BLaER1 (cell line): ENCODE results near the gene TKFC.
A peak's percentile ranks its signal among the peaks of the same experiment; 100 is the strongest.

ENCODE experiments used
- H3K27ac ChIP-seq: shearing (Covaris generic); formaldehyde crosslinking; 2 replicates; pipeline ENCODE4 v1.8.1; 2022
- H3K27me3 ChIP-seq: shearing (Covaris generic); formaldehyde crosslinking; 2 replicates; pipeline ENCODE4 v1.8.1; 2022
- H3K36me3 ChIP-seq: shearing (Covaris generic); formaldehyde crosslinking; 2 replicates; pipeline ENCODE4 v1.8.1; 2022
- H3K4me1 ChIP-seq: shearing (Covaris generic); formaldehyde crosslinking; 2 replicates; pipeline ENCODE4 v1.8.1; 2022
- H3K4me2 ChIP-seq: shearing (Covaris generic); formaldehyde crosslinking; 2 replicates; pipeline ENCODE4 v1.8.1; 2022
- H3K4me3 ChIP-seq: shearing (Covaris generic); formaldehyde crosslinking; 2 replicates; pipeline ENCODE4 v1.8.1; 2022
- H3K9ac ChIP-seq: shearing (Covaris generic); formaldehyde crosslinking; 2 replicates; pipeline ENCODE4 v1.8.1; 2022
- H3K9me3 ChIP-seq: shearing (Covaris generic); formaldehyde crosslinking; 2 replicates; pipeline ENCODE4 v1.8.1; 2022
- H4K20me1 ChIP-seq: shearing (Covaris generic); formaldehyde crosslinking; 2 replicates; pipeline ENCODE4 v1.8.1; 2022
- Cebpa-rat ChIP-seq: shearing (Covaris generic); IDR thresholded peaks from 2 replicates; pipeline ENCODE4 v1.8.1; 2022

The TKFC gene

DNA sequence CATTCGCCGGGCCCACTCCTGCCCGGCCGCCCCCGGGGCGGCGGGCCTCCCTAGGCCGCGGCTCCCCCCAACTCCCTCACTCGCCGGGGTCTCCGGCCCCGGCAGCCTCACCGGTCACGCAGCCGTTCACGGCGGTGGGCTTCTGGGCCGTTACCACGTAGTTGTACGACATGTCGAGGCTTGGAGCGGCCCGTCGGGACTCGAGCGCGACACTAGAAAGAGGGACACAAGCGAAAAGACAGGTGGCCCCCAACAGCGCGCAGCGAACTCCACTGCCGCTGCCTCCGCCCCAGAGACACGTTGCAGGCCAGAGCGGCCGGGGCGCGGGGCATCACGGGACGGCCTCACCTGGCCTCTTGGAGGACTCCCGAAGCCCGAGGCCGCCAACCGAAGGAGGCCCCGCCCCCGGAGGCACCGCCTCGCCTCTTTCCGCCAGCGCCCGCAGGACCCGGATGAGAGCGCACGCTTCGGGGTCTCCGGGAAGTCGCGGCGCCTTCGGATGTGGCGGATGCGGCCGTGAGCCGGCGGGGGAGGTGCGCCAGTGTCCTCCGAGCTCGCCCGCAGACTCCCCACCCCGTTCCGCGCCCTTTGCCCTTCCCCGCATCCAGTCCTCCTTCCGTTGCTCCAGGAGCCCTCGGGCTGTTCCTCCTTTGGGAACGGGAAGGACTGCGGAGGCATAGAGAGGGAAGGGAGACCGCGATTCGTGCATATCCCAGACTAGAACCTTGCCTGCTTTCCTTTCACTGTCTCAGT is at the start of gene TKFC, which contains the start of gene DDB1:
TKFC (plus strand) TSS at position 432 of the 753 bp plus-strand sequence. CDS start 1,501 bp downstream, outside the sequence.
DDB1 (minus strand) TSS at position 309 of the 753 bp plus-strand sequence; CDS start at position 172, 137 bp downstream.
- H3K27ac ChIP-seq: peak within 1 kb of the TSS; percentile 95
- H3K4me3 ChIP-seq: peak within 1 kb of the TSS; percentile 91
- H3K9me3 ChIP-seq: no peaks in the 10 kb centered on the region
- H3K4me1 ChIP-seq: peaks cover 51% of the 10 kb centered on the region
- H3K4me2 ChIP-seq: peak within 1 kb of the TSS; percentile 85
- peaks cover 34% of the 10 kb centered on the region for H3K36me3 ChIP-seq
- H4K20me1 ChIP-seq: peaks cover 47% of the 10 kb centered on the region
- H3K27me3 ChIP-seq: no peaks in the 10 kb centered on the region
- peak within 1 kb of the TSS; percentile 97 for H3K9ac ChIP-seq
- no peak for TF ChIP-seq Cebpa-rat

- TF ChIP-seq Cebpa-rat: no peak
- peaks cover 35% of the 10 kb centered on the region for H3K4me1 ChIP-seq
These were observed 49.4 kb upstream of the TKFC start for GRCh38 chr11:61283613-61284012.

GRCh38 chr11:61287338-61287977 is 45.6 kb upstream of the TKFC start:
- peaks cover 28% of the 10 kb centered on the region for H4K20me1 ChIP-seq
- H3K4me1 ChIP-seq: peaks cover 46% of the 10 kb centered on the region
- no peak for TF ChIP-seq Cebpa-rat
- H3K4me2 ChIP-seq: peak overlapping the region; percentile 87
- H3K27ac ChIP-seq: peak overlapping the region; percentile 82
- no peaks in the 10 kb centered on the region for H3K9me3 ChIP-seq
- peak overlapping the region; percentile 56; the same call in 1 of the 2 replicates for H3K9ac ChIP-seq
- H3K27me3 ChIP-seq: no peaks in the 10 kb centered on the region
- peaks cover 90% of the 10 kb centered on the region for H3K36me3 ChIP-seq
- 0 out of 2 replicates have a peak overlapping the region, but pooled peaks have one; percentile 27 for H3K4me3 ChIP-seq

More at GRCh38 chr11:61283613-61284012, 49.4 kb upstream of the TKFC start:
- Histone ChIP-seq H4K20me1 (peaks cover 18% of the 10 kb centered on the region), H3K36me3 (peaks cover 90% of the 10 kb centered on the region), H3K4me2 (no peak overlapping the region), H3K27ac (no peak overlapping the region), H3K27me3 (no peaks in the 10 kb centered on the region), H3K4me3 (no peak overlapping the region), H3K9ac (no peak overlapping the region), H3K9me3 (no peaks in the 10 kb centered on the region)

DNA sequence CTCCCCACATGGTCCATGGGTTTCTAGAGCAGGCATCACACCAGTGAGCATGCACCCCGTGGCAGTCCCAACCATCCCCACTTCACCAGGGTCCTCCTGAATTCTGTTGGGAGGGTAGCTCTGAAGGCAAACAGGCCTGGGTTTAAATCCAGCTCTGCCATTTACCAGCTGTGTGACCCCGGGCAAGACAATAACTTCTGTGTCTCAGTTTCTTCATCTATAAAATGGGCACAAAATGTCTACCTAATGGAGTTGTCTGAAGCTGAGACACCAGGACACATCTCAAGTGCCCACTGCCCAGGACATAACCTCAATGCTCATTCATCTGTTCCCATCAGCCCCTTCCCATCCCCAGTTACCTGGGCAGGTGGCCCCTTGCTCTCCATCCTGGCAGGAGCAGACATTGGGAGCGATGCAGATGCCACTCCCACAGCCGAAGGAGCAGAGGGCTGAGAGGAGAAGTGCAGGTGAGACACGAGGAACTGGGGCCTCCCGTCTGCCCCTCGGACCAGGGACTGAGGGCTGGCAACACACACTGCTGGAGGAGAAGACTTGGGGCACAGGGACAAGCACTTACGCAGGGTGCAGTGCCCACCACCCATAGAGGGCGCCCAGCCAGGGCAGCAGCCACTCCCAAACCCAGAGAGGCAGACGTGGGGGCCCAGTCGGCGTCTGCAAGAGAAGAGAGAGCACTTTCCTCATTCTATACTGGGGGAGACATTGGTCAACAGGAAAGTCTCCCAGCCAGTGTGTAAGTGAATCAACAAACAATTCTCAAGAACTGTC is 41.9 kb upstream of the TKFC start:
- peaks cover 54% of the 10 kb centered on the region for H3K36me3 ChIP-seq
- peak overlapping the region; percentile 99; the same call in 1 of the 2 replicates for H3K4me2 ChIP-seq
- no peak overlapping the region for H3K9ac ChIP-seq
- H3K9me3 ChIP-seq: no peaks in the 10 kb centered on the region
- H3K27ac ChIP-seq: 0 out of 2 replicates have a peak overlapping the region, but pooled peaks have one; percentile 37
- peaks cover 32% of the 10 kb centered on the region for H4K20me1 ChIP-seq
- H3K27me3 ChIP-seq: no peaks in the 10 kb centered on the region
- H3K4me1 ChIP-seq: peaks cover 68% of the 10 kb centered on the region
- TF ChIP-seq Cebpa-rat: no peak
- H3K4me3 ChIP-seq: no peak overlapping the region

GRCh38 chr11:61292356-61292755 is 40.7 kb upstream of the TKFC start:
- Histone ChIP-seq H3K4me1 (peaks cover 74% of the 10 kb centered on the region), H3K27ac (peak overlapping the region; percentile 37; the same call in 1 of the 2 replicates), H3K36me3 (peaks cover 47% of the 10 kb centered on the region)

GRCh38 chr11:61293867-61294716 is 38.9 kb upstream of the TKFC start:
- peak overlapping the region; percentile 99 for H3K4me2 ChIP-seq
- no peaks in the 10 kb centered on the region for H3K27me3 ChIP-seq
- no peaks in the 10 kb centered on the region for H3K9me3 ChIP-seq
- peak overlapping the region; percentile 97 for H3K27ac ChIP-seq
- H3K9ac ChIP-seq: peak overlapping the region; percentile 96
- H3K36me3 ChIP-seq: peaks cover 48% of the 10 kb centered on the region
- TF ChIP-seq Cebpa-rat: no peak
- peak overlapping the region; percentile 88 for H3K4me3 ChIP-seq
- H4K20me1 ChIP-seq: peaks cover 48% of the 10 kb centered on the region
- peaks cover 74% of the 10 kb centered on the region for H3K4me1 ChIP-seq

More at GRCh38 chr11:61292356-61292755, 40.7 kb upstream of the TKFC start:
- Histone ChIP-seq H3K27me3 (no peaks in the 10 kb centered on the region), H3K9me3 (no peaks in the 10 kb centered on the region), H3K4me2 (peak overlapping the region; percentile 99), H3K4me3 (peak overlapping the region; percentile 88; the same call in 1 of the 2 replicates), H4K20me1 (peaks cover 32% of the 10 kb centered on the region), H3K9ac (peak overlapping the region; percentile 96; the same call in 1 of the 2 replicates)
- TF ChIP-seq Cebpa-rat: no peak

GRCh38 chr11:61294717-61295595 is 38.1 kb upstream of the TKFC start, which contains the start of gene VWCE:
TSS of gene VWCE (minus strand) at chr11:61295316. CDS start at chr11:61295037, 279 bp downstream.
- no peaks in the 10 kb centered on the region for H3K27me3 ChIP-seq
- peak within 1 kb of the TSS; percentile 97 for H3K27ac ChIP-seq
- peak within 1 kb of the TSS; percentile 96 for H3K9ac ChIP-seq
- peaks cover 79% of the 10 kb centered on the region for H3K4me1 ChIP-seq
- peaks cover 52% of the 10 kb centered on the region for H4K20me1 ChIP-seq
- peaks cover 48% of the 10 kb centered on the region for H3K36me3 ChIP-seq
- peak within 1 kb of the TSS; percentile 99 for H3K4me2 ChIP-seq
- peak within 1 kb of the TSS; percentile 88 for H3K4me3 ChIP-seq
- H3K9me3 ChIP-seq: no peaks in the 10 kb centered on the region
- no peak for TF ChIP-seq Cebpa-rat

GRCh38 chr11:61295596-61295926 is 37.5 kb upstream of the TKFC start:
- Histone ChIP-seq H4K20me1 (peaks cover 50% of the 10 kb centered on the region), H3K4me2 (peak overlapping the region; percentile 99), H3K9ac (peak overlapping the region; percentile 96), H3K36me3 (peaks cover 48% of the 10 kb centered on the region), H3K9me3 (no peaks in the 10 kb centered on the region), H3K4me3 (peak overlapping the region; percentile 88), H3K4me1 (peaks cover 78% of the 10 kb centered on the region), H3K27ac (peak overlapping the region; percentile 97), H3K27me3 (no peaks in the 10 kb centered on the region)
- no peak for TF ChIP-seq Cebpa-rat
